ENCODE data around the gene EREG.
"Not testable (repeated sequence)": the region's sequence is repeated elsewhere in the genome, so short reads cannot be mapped to it uniquely, and the experiment has no call there.

EREG gene

GRCh38 chr4:74390677-74391076, 25.7 kb downstream of the EREG start:
- Mint-ChIP-seq H3K36me3 (ENCODE audit: low read depth) (no peaks in the 10 kb centered on the region), H3K4me1 (ENCODE audit: low read depth) (no peaks in the 10 kb centered on the region), H3K9me3 (no peaks in the 10 kb centered on the region), H3K4me3 (no peak overlapping the region), H3K27ac (no peak overlapping the region), H3K27me3 (peaks cover 6% of the 10 kb centered on the region)
- DNase-seq = no peak

- Mint-ChIP-seq H3K27ac (no peak overlapping the region), H3K4me1 (ENCODE audit: low read depth) (no peaks in the 10 kb centered on the region), H3K27me3 (peaks cover 6% of the 10 kb centered on the region), H3K4me3 (no peak overlapping the region), H3K9me3 (no peaks in the 10 kb centered on the region), H3K36me3 (ENCODE audit: low read depth) (no peaks in the 10 kb centered on the region)
- DNase-seq = no peak
These were observed 26.4 kb downstream of the EREG start for GRCh38 chr4:74391346-74391745.

- no peak overlapping the region for H3K27ac Mint-ChIP-seq
- no peaks in the 10 kb centered on the region for H3K9me3 Mint-ChIP-seq
- peaks cover 6% of the 10 kb centered on the region for H3K27me3 Mint-ChIP-seq
- no peaks in the 10 kb centered on the region for H3K4me1 Mint-ChIP-seq (ENCODE audit: low read depth)
- no peak for DNase-seq
- no peaks in the 10 kb centered on the region for H3K36me3 Mint-ChIP-seq (ENCODE audit: low read depth)
- no peak overlapping the region for H3K4me3 Mint-ChIP-seq
These were observed 27.0 kb downstream of the EREG start for GRCh38 chr4:74391890-74392475.

- no peaks in the 10 kb centered on the region for H3K27me3 Mint-ChIP-seq
- no peaks in the 10 kb centered on the region for H3K9me3 Mint-ChIP-seq
- H3K4me1 Mint-ChIP-seq (ENCODE audit: low read depth) = peaks cover 11% of the 10 kb centered on the region
- no peak overlapping the region for H3K27ac Mint-ChIP-seq
- peaks cover 2% of the 10 kb centered on the region for H3K36me3 Mint-ChIP-seq (ENCODE audit: low read depth)
- no peak for DNase-seq
- no peak overlapping the region for H3K4me3 Mint-ChIP-seq
These were observed 29.7 kb downstream of the EREG start for GRCh38 chr4:74394476-74395136.

GRCh38 chr4:74395633-74396032, 30.7 kb downstream of the EREG start:
- Mint-ChIP-seq H3K27ac (no peak overlapping the region), H3K36me3 (ENCODE audit: low read depth) (peaks cover 2% of the 10 kb centered on the region), H3K4me1 (ENCODE audit: low read depth) (peaks cover 11% of the 10 kb centered on the region), H3K4me3 (no peak overlapping the region), H3K9me3 (no peaks in the 10 kb centered on the region), H3K27me3 (no peaks in the 10 kb centered on the region)
- DNase-seq = no peak

DNA sequence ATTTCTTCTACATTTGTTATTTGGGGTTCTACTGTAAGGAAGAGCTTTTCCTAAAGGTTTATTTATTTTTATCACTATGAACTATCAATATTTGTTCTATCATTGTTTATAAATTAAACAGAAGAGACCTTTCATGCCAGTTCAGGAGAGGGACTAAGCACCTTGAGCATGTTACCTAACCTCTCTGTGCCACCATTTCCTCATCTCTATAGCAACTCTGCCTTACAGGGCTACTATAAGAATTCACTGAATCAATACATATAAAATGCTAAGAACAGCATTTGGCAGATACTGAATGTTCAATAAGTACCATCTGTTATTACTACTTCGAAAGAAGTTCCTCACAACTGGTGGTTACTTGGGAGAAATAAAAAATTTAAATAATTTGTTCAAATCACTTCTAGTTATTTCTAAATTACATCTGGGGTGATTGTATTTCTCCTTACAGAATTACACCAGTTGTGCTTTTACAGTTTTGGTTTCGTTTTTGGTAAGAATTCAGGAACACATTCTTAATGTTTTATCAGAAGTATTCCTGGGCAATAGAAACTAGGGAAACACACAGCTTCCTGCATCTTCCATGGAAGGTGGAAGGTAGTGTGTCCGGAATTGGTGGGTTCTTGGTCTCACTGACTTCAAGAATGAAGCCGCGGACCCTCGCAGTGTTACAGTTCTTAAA, 32.9 kb downstream of the EREG start:
- Mint-ChIP-seq H3K4me1 (ENCODE audit: low read depth) (peaks cover 11% of the 10 kb centered on the region), H3K36me3 (ENCODE audit: low read depth) (peaks cover 2% of the 10 kb centered on the region), H3K9me3 (no peaks in the 10 kb centered on the region), H3K4me3 (peak overlapping the region; percentile 83), H3K27me3 (no peaks in the 10 kb centered on the region), H3K27ac (peak overlapping the region; percentile 94)
- DNase-seq = no peak

DNA sequence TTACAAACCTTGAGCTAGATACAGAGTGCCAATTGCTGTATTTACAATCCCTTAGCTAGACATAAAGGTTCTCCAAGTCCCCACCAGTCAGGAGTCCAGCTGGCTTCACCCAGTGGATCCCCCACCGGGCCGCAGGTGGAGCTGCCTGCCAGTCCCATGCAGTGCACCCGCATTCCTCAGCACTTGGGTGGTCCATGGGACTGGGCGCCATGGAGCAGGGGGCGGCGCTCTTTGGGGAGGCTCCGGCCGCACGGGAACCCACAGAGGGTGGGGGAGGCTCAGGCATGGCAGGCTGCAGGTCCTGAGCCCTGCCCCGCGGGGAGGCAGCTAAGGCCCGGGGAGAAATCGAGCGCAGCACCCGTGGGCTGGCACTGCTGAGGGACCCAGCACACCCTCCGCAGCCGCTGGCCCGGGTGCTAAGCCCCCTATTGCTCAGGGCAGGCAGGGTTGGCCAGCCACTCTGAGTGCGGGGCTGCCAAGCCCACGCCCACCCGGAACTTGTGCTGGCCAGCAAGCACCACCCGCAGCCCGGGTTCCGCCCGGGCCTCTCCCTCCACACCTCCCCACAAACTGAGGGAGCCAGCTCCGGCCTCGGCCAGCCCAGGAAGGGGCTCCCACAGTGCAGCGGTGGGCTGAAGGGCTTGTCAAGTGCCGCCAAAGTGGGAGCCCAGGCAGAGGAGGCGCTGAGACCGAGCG, 34.1 kb downstream of the EREG start:
- not testable (repeated sequence) for H3K9me3 Mint-ChIP-seq; H3K27me3 Mint-ChIP-seq; DNase-seq; H3K4me3 Mint-ChIP-seq; H3K36me3 Mint-ChIP-seq (ENCODE audit: low read depth)
- Mint-ChIP-seq H3K4me1 (ENCODE audit: low read depth) (peaks cover 11% of the 10 kb centered on the region), H3K27ac (peak overlapping the region; percentile 94)

- Mint-ChIP-seq H3K36me3 (ENCODE audit: low read depth) (peaks cover 2% of the 10 kb centered on the region), H3K27ac (no peak overlapping the region), H3K9me3 (no peaks in the 10 kb centered on the region), H3K4me1 (ENCODE audit: low read depth) (peaks cover 11% of the 10 kb centered on the region), H3K4me3 (no peak overlapping the region), H3K27me3 (no peaks in the 10 kb centered on the region)
- no peak for DNase-seq
These were observed 35.5 kb downstream of the EREG start for GRCh38 chr4:74400395-74400794.

DNA sequence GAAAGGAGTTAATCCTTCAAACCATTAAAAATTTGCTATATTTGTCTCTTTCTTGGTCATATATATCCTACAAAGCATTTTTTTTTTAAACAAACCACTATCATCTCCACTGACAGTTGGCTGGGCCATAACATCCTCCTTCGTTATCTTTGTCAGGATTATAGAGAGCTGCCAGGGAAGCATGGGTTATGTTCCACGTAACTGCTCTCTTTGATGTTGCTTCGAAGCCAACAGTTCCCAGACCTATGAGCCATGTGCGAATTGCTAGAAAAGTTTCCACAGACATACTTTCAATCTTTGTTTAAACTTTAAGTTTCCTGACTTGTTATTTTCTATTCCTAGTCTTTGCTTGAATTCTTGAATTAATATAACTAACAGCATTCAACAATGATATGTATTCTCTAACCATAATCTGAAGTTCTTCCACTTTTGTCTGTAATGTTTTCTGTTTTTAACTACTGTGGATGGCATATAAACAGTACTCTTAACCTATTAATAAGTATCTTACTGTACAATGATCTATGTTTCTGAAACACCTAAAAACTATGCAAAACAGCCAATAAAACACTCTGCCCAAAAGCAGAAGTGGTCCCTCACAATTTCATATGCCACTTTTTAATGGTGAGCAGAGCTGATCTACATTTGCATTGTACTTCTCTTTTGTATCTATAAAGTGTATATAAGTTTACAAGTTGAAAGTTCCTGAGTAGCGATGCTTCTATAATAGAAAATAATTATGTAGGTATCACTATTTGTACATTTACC, 37.9 kb downstream of the EREG start:
- no peak for DNase-seq
- Mint-ChIP-seq H3K27me3 (no peaks in the 10 kb centered on the region), H3K27ac (no peak overlapping the region), H3K4me1 (ENCODE audit: low read depth) (peaks cover 7% of the 10 kb centered on the region), H3K4me3 (no peak overlapping the region), H3K9me3 (no peaks in the 10 kb centered on the region), H3K36me3 (ENCODE audit: low read depth) (peaks cover 2% of the 10 kb centered on the region)

GRCh38 chr4:74407891-74408290, 42.9 kb downstream of the EREG start:
- no peak for DNase-seq
- Mint-ChIP-seq H3K36me3 (ENCODE audit: low read depth) (no peaks in the 10 kb centered on the region), H3K9me3 (no peaks in the 10 kb centered on the region), H3K4me3 (no peak overlapping the region), H3K27ac (no peak overlapping the region), H3K27me3 (no peaks in the 10 kb centered on the region), H3K4me1 (ENCODE audit: low read depth) (no peaks in the 10 kb centered on the region)

DNA sequence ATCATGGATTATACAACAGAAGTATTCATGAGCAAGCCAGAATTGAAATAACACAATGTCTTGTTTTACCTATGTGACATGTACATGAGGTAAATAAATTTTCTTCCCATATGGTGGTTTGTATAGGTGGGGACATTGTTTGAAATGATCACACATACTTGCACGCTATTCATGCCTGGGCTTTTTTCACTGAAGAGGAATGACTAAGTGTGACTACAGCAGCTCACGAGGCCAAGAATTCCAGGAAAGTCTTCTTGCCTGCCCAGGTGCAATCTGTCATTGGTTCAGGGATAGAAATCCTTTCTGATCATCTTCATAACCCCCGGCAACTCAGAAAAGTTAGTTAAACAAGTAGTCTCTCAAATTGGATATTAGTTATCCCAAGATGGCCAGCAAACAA, 43.7 kb downstream of the EREG start:
- H3K36me3 Mint-ChIP-seq (ENCODE audit: low read depth) = no peaks in the 10 kb centered on the region
- no peak overlapping the region for H3K4me3 Mint-ChIP-seq
- no peaks in the 10 kb centered on the region for H3K9me3 Mint-ChIP-seq
- DNase-seq = no peak
- no peaks in the 10 kb centered on the region for H3K4me1 Mint-ChIP-seq (ENCODE audit: low read depth)
- no peak overlapping the region for H3K27ac Mint-ChIP-seq
- peaks cover 3% of the 10 kb centered on the region for H3K27me3 Mint-ChIP-seq

DNA sequence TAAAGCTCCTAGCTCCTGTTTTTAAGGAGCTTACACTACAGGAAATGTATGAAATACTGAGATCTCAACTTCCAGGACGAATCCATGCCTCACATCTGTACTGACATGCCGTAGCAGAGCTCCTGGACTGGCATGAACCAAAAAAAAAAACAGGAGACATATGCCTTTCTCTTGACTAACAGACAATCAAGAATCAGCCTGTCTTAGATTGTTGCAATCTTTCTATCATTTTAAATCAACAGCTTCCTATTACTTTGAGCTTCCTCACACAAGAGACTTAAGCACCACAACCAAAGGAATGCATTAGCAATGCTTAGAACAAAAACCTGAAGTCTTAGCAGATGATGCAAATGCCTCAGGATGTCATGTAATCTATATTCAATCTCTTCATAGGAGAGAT, 45.3 kb downstream of the EREG start:
- Mint-ChIP-seq H3K27ac (no peak overlapping the region), H3K4me3 (no peak overlapping the region), H3K27me3 (peaks cover 3% of the 10 kb centered on the region), H3K4me1 (ENCODE audit: low read depth) (no peaks in the 10 kb centered on the region), H3K36me3 (ENCODE audit: low read depth) (no peaks in the 10 kb centered on the region), H3K9me3 (no peaks in the 10 kb centered on the region)
- DNase-seq = no peak

DNA sequence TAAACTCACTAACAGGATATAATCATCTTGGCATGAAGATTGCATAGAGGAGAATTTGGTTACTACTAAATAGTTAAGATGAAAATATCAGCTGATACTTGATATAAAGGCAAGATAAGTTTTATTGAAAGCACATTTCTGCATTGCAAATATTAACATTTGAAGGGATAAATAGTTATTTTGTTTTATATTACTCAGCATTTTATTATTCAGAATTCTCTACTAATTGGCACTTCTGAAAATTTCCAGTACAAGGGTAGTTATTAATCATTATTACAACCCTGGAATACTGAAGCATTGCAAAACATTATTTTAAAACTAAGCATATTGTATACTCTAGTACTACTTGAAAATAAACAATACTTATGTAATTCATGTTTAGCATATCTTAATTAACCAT, 47.3 kb downstream of the EREG start:
- DNase-seq = no peak
- H3K27ac Mint-ChIP-seq = no peak overlapping the region
- H3K4me3 Mint-ChIP-seq = no peak overlapping the region
- H3K9me3 Mint-ChIP-seq = no peaks in the 10 kb centered on the region
- no peaks in the 10 kb centered on the region for H3K36me3 Mint-ChIP-seq (ENCODE audit: low read depth)
- H3K4me1 Mint-ChIP-seq (ENCODE audit: low read depth) = no peaks in the 10 kb centered on the region
- peaks cover 3% of the 10 kb centered on the region for H3K27me3 Mint-ChIP-seq

DNA sequence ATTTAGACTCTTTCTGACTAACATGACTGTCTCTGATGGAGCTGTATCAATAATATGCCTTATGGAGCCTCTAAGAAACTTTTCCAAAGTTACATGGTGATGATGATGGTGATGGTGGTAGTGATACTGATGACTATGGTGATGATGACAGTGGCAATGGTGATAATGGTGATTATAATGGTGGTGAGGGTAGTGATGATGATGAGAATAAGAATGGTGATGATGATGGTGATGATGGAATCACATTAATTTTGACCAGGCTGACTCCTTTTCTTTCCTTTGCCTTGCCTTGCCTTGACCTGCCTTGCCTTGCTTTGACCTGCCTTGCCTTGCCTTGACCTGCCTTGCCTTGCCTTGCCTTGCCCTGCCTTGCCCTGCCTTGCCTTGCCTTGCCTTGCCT, 48.3 kb downstream of the EREG start:
- peaks cover 5% of the 10 kb centered on the region for H3K27me3 Mint-ChIP-seq
- no peaks in the 10 kb centered on the region for H3K4me1 Mint-ChIP-seq (ENCODE audit: low read depth)
- DNase-seq = no peak
- no peaks in the 10 kb centered on the region for H3K36me3 Mint-ChIP-seq (ENCODE audit: low read depth)
- H3K27ac Mint-ChIP-seq = no peak overlapping the region
- no peak overlapping the region for H3K4me3 Mint-ChIP-seq
- no peaks in the 10 kb centered on the region for H3K9me3 Mint-ChIP-seq
